NCI-H128 (cell line): ENCODE results near the gene OR2V1.
"Not testable (repeated sequence)": the region's sequence is repeated elsewhere in the genome, so short reads cannot be mapped to it uniquely, and the experiment has no call there.

Experiments
- DNase-seq: peaks from one replicate; lab custom pipeline; 2025; ENCODE audit not compliant: unreplicated experiment; lab: John Stamatoyannopoulos, UW

The OR2V1 gene

GRCh38 chr5:181130832-181131496 is at the start of gene OR2V1:
OR2V1 (minus strand) TSS chr5:181131169; CDS start chr5:181125304, 5,865 bp downstream.
- no peak for DNase-seq

- not testable (repeated sequence) for DNase-seq
Observed at GRCh38 chr5:181177559-181177958, 46.6 kb upstream of the OR2V1 start.

DNA sequence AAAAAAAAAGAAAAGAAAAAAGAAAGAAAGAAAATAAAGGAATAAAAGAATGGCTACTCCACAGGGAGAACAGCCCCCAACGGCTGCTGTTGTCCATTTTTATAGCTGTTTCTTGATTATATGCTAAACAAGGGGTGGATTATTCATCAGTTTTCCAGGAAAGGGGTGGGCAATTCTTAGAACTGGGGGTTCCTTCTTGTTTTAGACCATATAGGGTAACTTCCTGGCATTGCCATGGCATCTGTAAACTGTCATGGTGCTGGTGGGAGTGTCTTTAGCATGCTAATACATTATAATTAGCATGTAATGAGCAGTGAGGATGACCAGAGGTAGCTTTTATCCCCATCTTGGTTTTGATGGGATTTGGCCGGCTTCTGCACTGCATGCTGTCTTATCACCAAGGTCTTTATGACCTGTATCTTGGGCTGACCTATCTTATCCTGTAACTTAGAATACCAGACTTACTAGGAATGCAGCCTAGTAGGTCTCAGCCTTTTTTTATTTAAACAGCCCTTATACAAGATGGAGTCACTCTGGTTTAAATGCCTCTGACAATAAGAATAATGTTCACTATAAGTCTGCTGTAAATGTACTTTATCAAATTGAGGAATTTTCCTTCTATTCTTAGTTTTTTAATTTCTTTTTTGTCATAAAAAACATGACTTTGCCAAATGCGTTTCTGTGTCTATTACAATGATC is 45.4 kb upstream of the OR2V1 start:
- no peak for DNase-seq

- no peak for DNase-seq
Observed at GRCh38 chr5:181173420-181174342, 42.7 kb upstream of the OR2V1 start.

DNA sequence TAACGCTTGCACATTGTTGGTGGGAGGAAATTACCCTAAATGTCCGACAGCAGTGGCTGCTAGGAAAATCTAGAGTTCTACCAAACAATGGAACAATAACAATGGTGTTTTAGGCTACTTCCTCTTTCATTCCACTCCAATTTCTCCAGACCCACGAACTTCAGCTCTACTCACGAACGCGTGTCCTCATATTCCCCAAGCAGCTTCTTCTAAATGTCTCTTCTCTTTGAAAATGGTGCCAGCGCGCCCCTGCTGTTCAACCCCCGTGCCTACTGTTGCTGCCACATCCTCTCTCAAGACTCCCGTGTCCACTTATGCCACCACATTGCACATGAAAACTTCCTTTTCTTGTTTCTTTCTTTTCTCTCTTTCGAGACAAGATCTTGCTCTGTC is 42.1 kb upstream of the OR2V1 start:
- no peak for DNase-seq

DNA sequence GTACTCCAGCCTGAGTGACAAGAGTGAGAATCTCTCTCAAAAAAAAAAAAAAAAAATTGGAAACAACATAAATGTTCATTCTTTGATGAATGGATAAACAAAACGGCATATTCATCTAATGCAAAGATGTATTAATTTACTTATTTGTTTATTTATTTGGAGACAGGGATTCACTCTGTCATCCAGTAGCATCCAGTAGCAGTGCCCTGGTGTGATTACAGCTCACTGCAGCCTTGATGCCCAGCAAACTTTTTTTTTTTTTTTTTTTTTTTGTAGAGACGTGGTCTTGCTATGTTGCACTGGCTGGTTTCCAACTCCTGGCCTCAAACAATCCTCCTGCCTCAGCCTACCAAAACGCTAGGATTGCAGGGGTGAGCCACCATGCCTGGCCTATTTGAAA is 40.8 kb upstream of the OR2V1 start:
- no peak for DNase-seq

DNA sequence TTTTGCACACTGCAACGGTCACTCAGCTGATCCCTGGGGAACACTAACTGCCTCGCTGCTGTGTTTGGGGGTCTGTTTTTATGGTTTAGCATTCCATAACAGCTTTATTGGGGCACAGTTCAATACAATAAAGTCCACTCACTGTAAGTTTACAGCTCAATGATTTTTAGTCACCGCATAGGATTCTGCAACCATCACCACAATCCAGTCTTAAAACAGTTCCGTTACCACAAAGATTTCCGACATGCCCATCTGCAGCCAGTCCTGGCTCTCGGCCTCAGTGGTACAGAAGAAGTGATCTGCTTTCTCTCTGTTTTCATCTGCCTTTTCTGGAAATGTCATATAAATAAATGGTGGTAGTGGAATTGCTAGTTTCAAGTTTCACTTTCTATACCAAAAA is 40.0 kb upstream of the OR2V1 start:
- no peak for DNase-seq

DNA sequence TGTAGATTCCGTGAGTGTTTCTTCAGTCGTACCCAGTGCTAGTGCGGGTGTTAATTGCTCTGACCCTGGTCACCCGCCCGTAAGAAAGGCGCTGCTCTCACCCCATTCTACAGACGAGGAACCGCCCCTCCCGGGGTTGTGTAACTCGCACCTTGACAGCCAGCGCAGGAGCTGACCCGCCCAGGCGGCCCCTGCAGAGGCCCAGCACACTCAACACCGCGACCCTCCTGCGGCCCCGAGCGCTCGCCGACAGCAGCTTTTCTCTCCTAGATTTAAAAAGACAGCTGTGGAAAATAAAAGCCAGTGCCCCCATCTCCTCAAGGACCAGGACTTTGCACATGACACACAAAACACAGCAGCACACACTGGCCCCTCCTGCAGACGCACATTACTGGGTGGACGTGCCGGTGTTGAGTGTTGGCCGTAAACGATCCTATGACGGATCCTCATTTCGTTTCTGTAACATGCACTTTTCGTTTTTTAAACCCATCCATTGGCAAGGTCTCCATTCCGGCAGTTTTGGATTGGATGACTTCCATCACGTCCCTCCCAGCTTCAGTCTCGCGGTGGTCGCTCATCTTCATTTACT is 39.4 kb upstream of the OR2V1 start:
- DNase-seq, result no peak

GRCh38 chr5:181169459-181170236 is 38.7 kb upstream of the OR2V1 start:
- not testable (repeated sequence) for DNase-seq

- DNase-seq, result no peak
Observed at GRCh38 chr5:181168595-181169118, 37.7 kb upstream of the OR2V1 start.

DNA sequence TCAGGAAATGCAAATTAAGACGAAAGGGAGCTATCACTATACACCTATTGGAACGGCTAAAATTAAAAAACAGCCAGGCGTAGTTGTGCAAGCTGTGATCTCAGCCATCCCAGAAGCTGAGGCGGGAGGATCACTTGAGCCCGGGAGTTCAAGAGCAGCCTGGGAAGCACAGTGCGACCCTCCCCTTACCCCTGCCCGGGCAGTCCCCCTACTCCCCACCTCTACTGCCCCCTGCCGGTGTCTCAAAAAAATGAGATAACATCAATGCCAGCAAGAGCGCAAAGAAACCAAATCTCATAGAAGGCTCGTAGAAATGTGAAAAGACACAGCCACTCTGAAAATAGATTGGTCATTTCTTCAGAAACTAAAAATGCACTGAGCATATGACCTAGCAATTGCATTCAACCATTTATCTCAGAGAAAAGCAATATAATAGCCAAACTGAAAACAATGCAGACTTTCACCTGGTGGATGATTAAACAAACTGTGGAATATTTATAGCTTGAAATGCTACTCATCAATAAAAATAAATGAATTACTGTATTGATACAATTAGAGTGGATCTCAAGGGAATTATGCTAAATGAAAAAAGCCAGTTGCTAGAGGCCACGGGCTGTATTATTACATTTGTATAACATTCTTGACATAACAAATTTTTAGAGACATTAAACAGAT is 37.0 kb upstream of the OR2V1 start:
- no peak for DNase-seq

GRCh38 chr5:181166812-181167733 is 36.1 kb upstream of the OR2V1 start:
- DNase-seq, result no peak

- no peak for DNase-seq
Observed at GRCh38 chr5:181164076-181164952, 33.3 kb upstream of the OR2V1 start.

GRCh38 chr5:181163487-181164075 is 32.6 kb upstream of the OR2V1 start:
- DNase-seq, result no peak

DNA sequence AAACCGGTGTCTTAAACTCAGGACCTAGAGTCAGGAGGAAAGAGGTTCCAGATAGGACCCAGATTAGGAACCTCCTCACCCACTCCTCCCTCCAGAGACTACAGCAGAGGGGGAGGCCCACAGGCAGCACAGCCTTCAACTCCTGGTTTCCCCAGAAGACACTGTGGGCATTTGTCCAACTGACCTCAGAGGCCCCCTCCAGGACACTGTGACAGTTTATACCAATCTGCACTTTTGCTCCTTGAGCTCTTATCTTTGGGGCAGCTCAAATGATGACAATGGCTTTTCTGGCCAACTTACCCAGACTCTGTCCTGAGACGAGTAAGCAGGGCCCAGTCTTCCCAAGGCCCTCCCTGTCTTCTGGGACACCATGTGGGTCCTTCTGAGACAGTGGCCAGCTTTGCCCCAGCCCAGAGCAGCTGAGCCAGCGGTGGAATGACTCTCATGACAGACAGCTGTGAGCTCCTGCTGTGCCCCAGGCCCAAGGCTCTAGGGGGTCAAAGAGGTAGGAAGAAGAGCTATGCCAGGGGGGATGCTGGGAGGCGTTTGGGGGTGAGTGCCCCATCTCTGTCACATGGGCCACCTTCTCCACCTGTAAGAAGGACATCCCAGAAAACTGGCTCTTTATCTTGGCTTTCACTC is 30.7 kb upstream of the OR2V1 start:
- no peak for DNase-seq

GRCh38 chr5:181160755-181161533 is 30.0 kb upstream of the OR2V1 start:
- DNase-seq, result not testable (repeated sequence)
